ENCODE measurements around the gene SLC35E3.
"Not testable (repeated sequence)": the region's sequence is repeated elsewhere in the genome, so short reads cannot be mapped to it uniquely, and the experiment has no call there.

The SLC35E3 gene

GRCh38 chr12:68812553-68813241 lies 66.7 kb downstream of the SLC35E3 start:
- ATAC-seq (no peak), DNase-seq (no peak)
- Mint-ChIP-seq H3K9me3 (no peaks in the 10 kb centered on the region), H3K4me1 (peaks cover 43% of the 10 kb centered on the region), H3K4me3 (peak overlapping the region; percentile 4 to 84), H3K27ac (peak overlapping the region in 1 of 2 donors; percentile 22), H3K27me3 (no peaks in the 10 kb centered on the region)

- Mint-ChIP-seq H3K4me3 (peak overlapping the region; percentile 4 to 84), H3K27ac (no peak overlapping the region), H3K4me1 (peaks cover 43% of the 10 kb centered on the region), H3K9me3 (no peaks in the 10 kb centered on the region), H3K27me3 (no peaks in the 10 kb centered on the region)
- ATAC-seq (no peak), DNase-seq (no peak)
Measured at GRCh38 chr12:68813242-68813593, 67.2 kb downstream of the SLC35E3 start.

GRCh38 chr12:68814490-68815231 lies 68.7 kb downstream of the SLC35E3 start:
- H3K9me3 Mint-ChIP-seq, result no peaks in the 10 kb centered on the region
- DNase-seq (no peak), ATAC-seq (no peak)
- peaks cover 43% of the 10 kb centered on the region for H3K4me1 Mint-ChIP-seq
- no peaks in the 10 kb centered on the region for H3K27me3 Mint-ChIP-seq
- peak overlapping the region in 1 of 2 donors; percentile 20 for H3K4me3 Mint-ChIP-seq
- H3K27ac Mint-ChIP-seq, result peak overlapping the region; percentile 10 to 21

- Mint-ChIP-seq H3K9me3 (no peaks in the 10 kb centered on the region), H3K27me3 (no peaks in the 10 kb centered on the region), H3K27ac (peak overlapping the region in 1 of 2 donors; percentile 21), H3K4me1 (peaks cover 43% of the 10 kb centered on the region), H3K4me3 (peak overlapping the region in 1 of 2 donors; percentile 20)
- ATAC-seq (no peak), DNase-seq (no peak)
Measured at GRCh38 chr12:68815232-68815927, 69.4 kb downstream of the SLC35E3 start.

- Mint-ChIP-seq H3K9me3 (no peaks in the 10 kb centered on the region), H3K4me3 (peak overlapping the region in 1 of 2 donors; percentile 18), H3K27me3 (no peaks in the 10 kb centered on the region), H3K4me1 (peaks cover 36% of the 10 kb centered on the region), H3K27ac (no peak overlapping the region)
- ATAC-seq (no peak), DNase-seq (no peak)
Measured at GRCh38 chr12:68815928-68816800, 70.2 kb downstream of the SLC35E3 start.

- H3K27me3 Mint-ChIP-seq, H3K27ac Mint-ChIP-seq, DNase-seq, H3K4me3 Mint-ChIP-seq, H3K9me3 Mint-ChIP-seq, ATAC-seq: not testable (repeated sequence)
- H3K4me1 Mint-ChIP-seq, result peaks cover 16% of the 10 kb centered on the region
Measured at GRCh38 chr12:68819481-68819880, 73.5 kb downstream of the SLC35E3 start.

GRCh38 chr12:68821357-68822188 lies 75.6 kb downstream of the SLC35E3 start:
- Mint-ChIP-seq H3K4me3 (no peak overlapping the region), H3K9me3 (no peaks in the 10 kb centered on the region), H3K27me3 (no peaks in the 10 kb centered on the region), H3K27ac (peak overlapping the region; percentile 24 to 71), H3K4me1 (peaks cover 14% of the 10 kb centered on the region)
- DNase-seq (no peak), ATAC-seq (peak; percentile 52)

GRCh38 chr12:68823696-68824095 lies 77.7 kb downstream of the SLC35E3 start:
- H3K4me1 Mint-ChIP-seq, result peaks cover 14% of the 10 kb centered on the region
- no peak overlapping the region for H3K4me3 Mint-ChIP-seq
- no peaks in the 10 kb centered on the region for H3K27me3 Mint-ChIP-seq
- no peak for DNase-seq
- ATAC-seq, result no peak
- no peaks in the 10 kb centered on the region for H3K9me3 Mint-ChIP-seq
- H3K27ac Mint-ChIP-seq, result no peak overlapping the region

GRCh38 chr12:68824131-68824530 lies 78.2 kb downstream of the SLC35E3 start:
- Mint-ChIP-seq H3K9me3 (no peaks in the 10 kb centered on the region), H3K4me1 (peaks cover 14% of the 10 kb centered on the region), H3K4me3 (no peak overlapping the region), H3K27me3 (no peaks in the 10 kb centered on the region), H3K27ac (no peak overlapping the region)
- DNase-seq (no peak), ATAC-seq (no peak)

GRCh38 chr12:68824597-68825250 lies 78.7 kb downstream of the SLC35E3 start:
- Mint-ChIP-seq H3K27me3 (no peaks in the 10 kb centered on the region), H3K9me3 (no peaks in the 10 kb centered on the region), H3K27ac (peak overlapping the region in 1 of 2 donors; percentile 12), H3K4me1 (peaks cover 14% of the 10 kb centered on the region), H3K4me3 (no peak overlapping the region)
- DNase-seq, result no peak
- ATAC-seq, result no peak

GRCh38 chr12:68825569-68826217 lies 79.7 kb downstream of the SLC35E3 start:
- Mint-ChIP-seq H3K27ac (no peak overlapping the region), H3K4me1 (peaks cover 21% of the 10 kb centered on the region), H3K4me3 (no peak overlapping the region), H3K27me3 (no peaks in the 10 kb centered on the region), H3K9me3 (no peaks in the 10 kb centered on the region)
- ATAC-seq (no peak), DNase-seq (no peak)

- no peak overlapping the region for H3K27ac Mint-ChIP-seq
- H3K4me3 Mint-ChIP-seq, result no peak overlapping the region
- no peaks in the 10 kb centered on the region for H3K27me3 Mint-ChIP-seq
- no peak for ATAC-seq
- no peaks in the 10 kb centered on the region for H3K9me3 Mint-ChIP-seq
- peaks cover 21% of the 10 kb centered on the region for H3K4me1 Mint-ChIP-seq
- no peak for DNase-seq
Measured at GRCh38 chr12:68827895-68828671, 82.1 kb downstream of the SLC35E3 start.

- H3K27me3 Mint-ChIP-seq, result no peaks in the 10 kb centered on the region
- H3K9me3 Mint-ChIP-seq, result no peaks in the 10 kb centered on the region
- no peak for ATAC-seq
- no peak overlapping the region for H3K27ac Mint-ChIP-seq
- H3K4me3 Mint-ChIP-seq, result no peak overlapping the region
- DNase-seq, result no peak
- peaks cover 21% of the 10 kb centered on the region for H3K4me1 Mint-ChIP-seq
Measured at GRCh38 chr12:68828672-68829068, 82.7 kb downstream of the SLC35E3 start.
